SIG-M5 treated with dmso at 0.1 percent for 504 hours (cell line): ENCODE data around the gene NQO1.

Experiments used
- DNase-seq: peaks from one replicate; lab custom pipeline; 2025; ENCODE audit not compliant: unreplicated experiment; lab: John Stamatoyannopoulos, UW

NQO1 gene

DNA sequence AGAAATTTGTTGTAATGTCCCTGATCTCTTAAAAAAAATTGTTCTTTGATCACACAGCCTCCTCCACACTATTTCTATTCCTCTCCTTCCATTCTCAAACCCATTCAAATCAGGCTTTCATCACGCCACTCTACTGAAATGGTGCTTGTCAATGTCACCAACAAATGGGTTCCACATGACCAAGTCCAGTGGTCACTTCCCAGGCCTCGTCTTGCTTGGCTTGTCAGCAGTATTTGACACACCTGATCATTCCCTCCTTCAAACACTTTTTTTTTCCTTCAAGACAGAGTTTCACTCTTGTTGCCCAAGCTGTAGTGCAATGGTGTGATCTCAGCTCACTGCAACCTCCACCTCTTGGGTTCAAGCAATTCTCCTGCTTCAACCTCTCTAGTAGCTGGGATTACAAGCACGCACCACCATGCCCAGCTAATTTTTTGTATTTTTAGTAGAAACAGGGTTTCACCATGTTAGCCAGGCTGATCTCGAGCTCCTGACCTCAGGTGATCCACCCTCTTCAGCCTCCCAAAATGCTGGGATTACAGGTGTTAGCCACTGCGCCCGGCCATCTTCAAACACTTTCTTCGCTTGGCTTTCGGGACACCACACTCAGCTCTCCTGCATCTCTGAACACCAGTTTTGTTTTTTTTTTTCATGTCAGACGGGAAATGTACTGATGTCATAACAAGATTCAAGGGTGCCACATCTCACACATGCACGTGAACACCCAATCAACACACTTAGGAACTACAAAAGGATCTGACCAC is 18.3 kb downstream of the NQO1 start:
- DNase-seq: no peak

DNA sequence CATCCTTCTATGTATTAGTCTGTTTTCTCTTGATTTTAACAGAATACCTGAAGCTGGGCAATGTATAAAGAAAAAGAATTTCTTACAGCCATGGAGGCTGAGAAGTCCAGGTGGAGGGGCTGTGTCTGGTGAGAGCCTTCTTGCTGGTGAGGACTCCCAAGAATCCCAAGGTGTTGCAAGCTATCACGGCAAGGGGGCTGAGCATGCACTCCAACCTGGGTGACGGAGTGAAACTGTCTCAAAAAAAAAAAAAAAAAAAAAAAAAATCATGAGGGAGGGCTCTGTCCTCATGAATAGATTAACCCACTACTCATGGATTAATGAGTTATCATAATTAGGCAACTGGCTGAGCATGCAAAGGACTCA is 19.4 kb downstream of the NQO1 start:
- no peak for DNase-seq

- DNase-seq: peak; percentile 15
Measured at GRCh38 chr16:69706256-69706974, 19.9 kb downstream of the NQO1 start.

GRCh38 chr16:69703638-69704037 is 22.7 kb downstream of the NQO1 start:
- no peak for DNase-seq

GRCh38 chr16:69701866-69702265 is 24.5 kb downstream of the NQO1 start:
- no peak for DNase-seq

GRCh38 chr16:69701452-69701851 is 24.9 kb downstream of the NQO1 start:
- no peak for DNase-seq

DNA sequence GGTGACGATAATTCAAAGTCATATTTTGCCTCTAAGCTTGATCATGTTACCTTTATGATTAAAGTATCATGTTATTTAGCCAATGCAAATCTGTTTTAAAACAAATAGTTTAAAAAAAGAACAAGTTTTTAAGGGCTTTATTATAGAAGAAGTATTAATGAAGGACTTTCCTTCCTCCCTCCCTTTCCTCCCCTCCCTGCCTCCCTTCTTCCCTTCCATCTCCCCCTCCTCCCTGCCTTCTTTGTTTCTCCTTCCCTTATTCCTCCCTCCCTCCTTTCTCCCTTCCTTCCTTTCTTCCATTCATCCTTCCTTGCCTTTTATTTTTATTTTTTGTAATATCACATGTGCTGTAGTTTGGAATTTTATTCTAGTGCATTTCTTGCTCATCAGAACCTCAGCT is 26.4 kb downstream of the NQO1 start:
- no peak for DNase-seq

DNA sequence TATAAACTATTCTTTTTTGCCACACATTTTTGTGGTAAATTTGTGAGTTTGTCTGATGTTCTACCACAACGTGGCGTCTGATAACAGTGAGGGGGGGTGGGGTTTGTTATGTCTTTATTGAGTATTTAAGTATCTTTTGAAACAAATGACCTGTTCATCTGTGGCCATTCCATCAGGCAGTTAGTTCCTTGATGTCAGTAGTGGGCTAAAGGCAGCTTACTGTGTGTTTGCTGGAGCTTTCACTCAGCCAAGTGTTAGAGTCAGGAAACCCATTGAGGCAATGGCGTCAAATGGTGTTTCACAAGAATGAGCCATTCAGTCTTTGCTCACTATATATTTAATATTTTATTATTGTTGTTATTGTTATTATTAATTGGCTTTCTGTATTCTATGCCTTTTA is 28.0 kb downstream of the NQO1 start:
- DNase-seq: no peak

GRCh38 chr16:69693916-69694315 is 32.4 kb downstream of the NQO1 start:
- no peak for DNase-seq

DNA sequence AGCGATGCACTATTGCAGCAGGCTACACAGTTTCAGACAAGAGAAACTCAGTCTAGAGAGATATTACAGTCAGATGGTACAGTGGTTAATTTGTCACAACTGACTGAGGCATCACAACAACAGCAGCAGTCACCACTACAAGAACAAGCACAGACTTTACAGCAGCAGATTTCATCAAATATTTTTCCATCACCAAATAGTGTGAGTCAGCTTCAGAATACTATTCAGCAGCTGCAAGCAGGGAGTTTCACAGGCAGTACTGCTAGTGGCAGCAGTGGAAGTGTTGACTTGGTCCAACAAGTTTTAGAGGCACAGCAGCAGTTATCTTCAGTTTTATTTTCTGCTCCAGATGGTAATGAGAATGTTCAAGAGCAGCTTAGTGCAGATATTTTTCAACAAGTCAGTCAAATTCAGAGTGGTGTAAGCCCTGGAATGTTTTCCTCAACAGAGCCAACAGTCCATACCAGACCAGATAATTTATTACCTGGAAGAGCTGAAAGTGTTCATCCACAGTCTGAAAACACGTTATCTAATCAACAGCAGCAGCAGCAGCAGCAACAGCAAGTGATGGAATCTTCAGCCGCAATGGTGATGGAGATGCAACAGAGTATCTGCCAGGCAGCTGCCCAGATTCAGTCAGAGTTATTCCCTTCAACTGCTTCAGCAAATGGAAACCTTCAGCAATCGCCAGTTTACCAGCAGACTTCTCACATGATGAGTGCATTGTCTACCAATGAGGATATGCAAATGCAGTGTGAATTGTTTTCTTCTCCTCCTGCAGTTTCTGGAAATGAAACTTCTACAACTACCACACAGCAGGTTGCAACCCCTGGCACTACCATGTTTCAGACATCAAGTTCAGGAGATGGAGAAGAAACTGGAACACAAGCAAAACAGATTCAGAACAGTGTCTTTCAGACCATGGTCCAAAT is 34.1 kb downstream of the NQO1 start:
- peak; percentile 20 for DNase-seq

- no peak for DNase-seq
Measured at GRCh38 chr16:69688589-69688988, 37.8 kb downstream of the NQO1 start.

GRCh38 chr16:69680358-69680757 is 46.0 kb downstream of the NQO1 start:
- DNase-seq: no peak

- no peak for DNase-seq
Measured at GRCh38 chr16:69672998-69673713, 53.2 kb downstream of the NQO1 start.

DNA sequence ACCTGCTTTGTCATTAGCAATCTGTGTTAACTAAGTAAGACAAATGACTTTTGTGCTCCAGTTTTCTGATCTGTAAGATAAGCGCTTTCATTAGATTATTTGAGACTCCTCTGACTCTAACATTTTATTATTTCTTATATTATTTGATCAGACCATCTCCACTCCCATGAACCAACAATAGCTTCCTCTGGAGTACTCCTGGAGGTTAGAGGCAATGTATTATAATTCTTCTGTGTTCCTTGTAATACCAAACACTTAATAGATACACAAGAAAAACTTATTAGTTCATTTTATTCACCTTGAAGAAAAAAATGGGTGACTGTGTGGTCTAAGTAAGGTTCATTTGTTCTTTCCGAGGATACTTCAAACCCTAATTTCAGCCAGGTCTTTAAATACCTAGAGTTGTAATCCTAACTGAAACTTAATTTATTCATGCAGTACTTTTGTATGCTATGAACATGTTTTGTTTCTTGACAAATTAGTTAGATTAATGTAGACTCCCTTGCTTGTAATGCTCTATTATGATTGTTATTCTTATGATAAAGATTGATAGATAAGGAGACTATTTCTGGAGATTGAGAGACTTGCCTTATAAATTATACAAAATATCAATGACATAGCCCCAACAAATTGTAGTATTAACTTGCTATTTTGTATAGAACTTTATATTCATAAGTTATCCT is 53.9 kb downstream of the NQO1 start:
- no peak for DNase-seq

GRCh38 chr16:69669577-69669976 is 56.8 kb downstream of the NQO1 start:
- DNase-seq: no peak

- DNase-seq: peak; percentile 19
Measured at GRCh38 chr16:69663846-69664245, 62.5 kb downstream of the NQO1 start.

- no peak for DNase-seq
Measured at GRCh38 chr16:69662901-69663300, 63.5 kb downstream of the NQO1 start.

DNA sequence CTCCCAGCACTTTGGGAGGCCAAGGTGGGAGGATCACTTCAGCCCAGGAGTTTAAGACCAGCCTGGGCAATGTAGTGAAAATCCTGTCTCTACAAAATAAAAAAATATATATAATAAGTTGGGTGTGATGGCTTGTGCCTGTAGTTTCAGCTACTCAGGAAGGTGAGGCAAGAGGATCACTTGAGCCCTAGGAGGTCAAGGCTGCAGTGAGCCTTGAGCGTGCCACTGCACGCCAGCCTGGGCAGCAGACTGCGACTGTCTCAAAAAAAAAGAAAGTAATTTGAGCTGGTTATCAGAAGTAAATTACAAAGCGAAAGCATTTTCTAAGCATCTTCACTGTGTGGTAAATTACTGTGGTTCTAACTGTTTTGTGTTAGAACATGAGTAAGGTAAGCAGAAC is 66.2 kb downstream of the NQO1 start:
- DNase-seq: no peak
